HepG2 (cell line): Measurements from ENCODE around the gene MAP3K5. TPM values are rescaled to one million over a fixed set of nuclear protein-coding genes. Genes with fewer than 3 reads are reported as not detected.

Experiments
- CERS6 ChIP-seq: sonication (generic); formaldehyde crosslinking; IDR thresholded peaks from 2 replicates; pipeline ENCODE4 v1.5.0; 2020; ENCODE audit warnings: missing genetic modification reagents
- TBX3 ChIP-seq: fragments of 450-650 bp; IDR thresholded peaks from 2 replicates; pipeline ENCODE4 v1.6.1; 2017; ENCODE audit warnings: antibody characterized with exemption, mild to moderate bottlenecking, inconsistent platforms, borderline replicate concordance
- ZBTB40 ChIP-seq, 2 experiments: fragments of 450-650 bp in 1 of 2; sonication (generic) in 1 of 2; formaldehyde crosslinking in 1 of 2; IDR thresholded peaks; 2 replicates each; pipeline versions ENCODE4 v1.6.1 to v1.8.0; 2016 to 2022; ENCODE audit warnings: antibody characterized with exemption in 1 of 2, mild to moderate bottlenecking in 1 of 2, missing genetic modification reagents in 1 of 2
- polyA plus RNA-seq, 8 experiments: library from polyadenylated mRNA; depleted of rRNA in 3 of 8; stranded (reverse) in 7 of 8; unstranded in 1 of 8; fragments of >200 nt; fragmentation: Illumina TruSeq in 4 of 8; extraction: Trizol in 4 of 8; gene quantifications; 2 replicates each; pipeline versions ENCODE4 v1.2.1 to v1.2.3, GENCODE V29; 2011 to 2016; ENCODE audit warnings: low read depth in 4 of 8, missing spikeins in 1 of 8, mixed read lengths in 1 of 8; ENCODE audit not compliant: insufficient read depth in 1 of 8
- total RNA-seq, 5 experiments: library from RNA; depleted of rRNA; stranded (reverse); fragments of >200 nt; fragmentation: Illumina TruSeq; extraction: Trizol; gene quantifications; 2 replicates each; pipeline ENCODE4 v1.2.3, GENCODE V29; 2016; ENCODE audit warnings: low read depth in 1 of 5

The MAP3K5 gene
- total and polyA plus RNA-seq, 2 of the 13 experiments (the other 11 are each of a cell fraction or from before 2014, with no cell fraction given): not detected

GRCh38 chr6:136695412-136695811 lies 96.9 kb downstream of the MAP3K5 start (continued):
- TF ChIP-seq ZBTB40 (IDR thresholded peaks at IDR 0.05): no peak
- TF ChIP-seq ZBTB40 (CRISPR knock-in tag; IDR thresholded peaks at IDR 0.05): no peak
- no peak for TF ChIP-seq TBX3
- no peak for TF ChIP-seq CERS6 (CRISPR knock-in tag)
